CD14-positive monocyte (primary cell): Measurements from ENCODE around the gene SACM1L. TPM values are rescaled to one million over a fixed set of nuclear protein-coding genes. Genes with fewer than 3 reads are reported as not detected.

Source experiments
- DNase-seq, 3 donors: peaks; one replicate each; pipeline ENCODE4 v3.0.0-alpha.2; 2011 to 2022
- H2AFZ ChIP-seq: 2 replicates; pipeline ENCODE4 v1.6.0; 2012; ENCODE audit warnings: mild to moderate bottlenecking, low read depth, low read length, inconsistent platforms; ENCODE audit not compliant: insufficient read depth, poor library complexity, severe bottlenecking
- H3K27ac ChIP-seq, 2 donors: 1 replicate in 1 of 2; 2 replicates in 1 of 2; pipeline ENCODE4 v1.5.1; 2012 to 2013; ENCODE audit warnings: low read length in 2 of 2, control low read depth in 1 of 2, inconsistent platforms in 1 of 2, low read depth in 1 of 2, mild to moderate bottlenecking in 1 of 2
- H3K27me3 ChIP-seq, 2 donors: one replicate each; pipeline versions ENCODE4 v1.6.0 to v1.6.1; 2011 to 2013; ENCODE audit warnings: low read length in 2 of 2; ENCODE audit not compliant: control insufficient read depth in 2 of 2, insufficient read depth in 2 of 2
- H3K36me3 ChIP-seq, 2 donors: replicated peaks in 1 of 2; 1 replicate in 1 of 2; 2 replicates in 1 of 2; pipeline versions ENCODE4 v1.5.1 to v1.6.1; 2012 to 2013; ENCODE audit warnings: low read length in 2 of 2, control low read depth in 1 of 2, inconsistent platforms in 1 of 2, mild to moderate bottlenecking in 1 of 2; ENCODE audit not compliant: insufficient read depth in 2 of 2, control insufficient read depth in 1 of 2
- H3K4me1 ChIP-seq, 2 donors: 1 replicate in 1 of 2; 2 replicates in 1 of 2; pipeline versions ENCODE4 v1.5.1 to v1.6.1; 2012 to 2013; ENCODE audit warnings: low read length in 2 of 2, control low read depth in 1 of 2, inconsistent platforms in 1 of 2, mild to moderate bottlenecking in 1 of 2, moderate library complexity in 1 of 2; ENCODE audit not compliant: insufficient read depth in 2 of 2, control insufficient read depth in 1 of 2
- H3K4me2 ChIP-seq: replicated peaks from 2 replicates; pipeline ENCODE3; 2012; ENCODE audit warnings: low read length, moderate library complexity, mild to moderate bottlenecking; ENCODE audit not compliant: poor library complexity, severe bottlenecking; ENCODE audit errors: extremely low read depth
- H3K4me3 ChIP-seq, 3 experiments: fragments of 200-600 bp in 1 of 3; sonication (generic) in 1 of 3; replicated peaks in 1 of 3; 1 replicate in 2 of 3; 2 replicates in 1 of 3; pipeline ENCODE4 v1.5.1; 2011 to 2013; ENCODE audit warnings: low read length in 3 of 3, mild to moderate bottlenecking in 3 of 3, control low read depth in 2 of 3, low read depth in 2 of 3, inconsistent platforms in 1 of 3, moderate library complexity in 1 of 3
- H3K79me2 ChIP-seq: 2 replicates; pipeline ENCODE4 v1.6.0; 2012; ENCODE audit warnings: mild to moderate bottlenecking, control low read depth, inconsistent platforms, low read length, moderate library complexity; ENCODE audit not compliant: insufficient read depth
- H3K9ac ChIP-seq: 2 replicates; pipeline ENCODE4 v1.6.0; 2017; ENCODE audit warnings: low read length, mild to moderate bottlenecking; ENCODE audit not compliant: insufficient read depth, poor library complexity, severe bottlenecking
- H3K9me3 ChIP-seq, 2 donors: replicated peaks in 1 of 2; 1 replicate in 1 of 2; 2 replicates in 1 of 2; pipeline versions ENCODE4 v1.5.1 to v1.6.1; 2012 to 2013; ENCODE audit warnings: low read length in 2 of 2, control low read depth in 1 of 2; ENCODE audit not compliant: control insufficient read depth in 1 of 2, insufficient read depth in 1 of 2
- H4K20me1 ChIP-seq: 2 replicates; pipeline ENCODE4 v1.6.0; 2012; ENCODE audit warnings: mild to moderate bottlenecking, low read length, control low read depth, moderate library complexity; ENCODE audit not compliant: insufficient read depth
- H3K27ac Mint-ChIP-seq, 7 donors: one replicate each; pipeline ENCODE4 v1.8.0; 2020; ENCODE audit warnings: mild to moderate bottlenecking in 7 of 7, mixed read lengths in 7 of 7, moderate library complexity in 6 of 7, inconsistent platforms in 2 of 7
- H3K27me3 Mint-ChIP-seq, 3 donors: one replicate each; pipeline ENCODE4 v1.8.0; 2021 to 2022; ENCODE audit warnings: low read depth in 3 of 3, mild to moderate bottlenecking in 3 of 3, mixed read lengths in 3 of 3, moderate library complexity in 3 of 3, inconsistent platforms in 1 of 3
- H3K36me3 Mint-ChIP-seq, 2 donors: one replicate each; pipeline ENCODE4 v1.8.0; 2020; ENCODE audit warnings: mixed read lengths in 2 of 2, inconsistent platforms in 1 of 2, mild to moderate bottlenecking in 1 of 2
- H3K4me1 Mint-ChIP-seq: one replicate; pipeline ENCODE4 v1.8.0; 2020; ENCODE audit warnings: mild to moderate bottlenecking, mixed read lengths
- H3K4me3 Mint-ChIP-seq, 2 donors: one replicate each; pipeline ENCODE4 v1.8.0; 2020; ENCODE audit warnings: mild to moderate bottlenecking in 2 of 2, mixed read lengths in 2 of 2, moderate library complexity in 1 of 2
- H3K9me3 Mint-ChIP-seq, 7 donors: one replicate each; pipeline ENCODE4 v1.8.0; 2020 to 2022; ENCODE audit warnings: mixed read lengths in 7 of 7, mild to moderate bottlenecking in 6 of 7, moderate library complexity in 6 of 7, inconsistent platforms in 2 of 7
- WGBS: methylation state at CpG from one replicate; pipeline ENCODE4 v1.1.5; 2013; ENCODE audit warnings: missing lambda C conversion rate; ENCODE audit not compliant: insufficient coverage; 5-methylcytosine and 5-hydroxymethylcytosine counted together
- intact Hi-C, 2 donors: fragments of 100-400 bp; cut with micrococcal nuclease; formaldehyde crosslinking; loops; one replicate each; pipeline versions ENCODE4 v1.15.0 to v1.15.1; 2023
- polyA plus RNA-seq, 3 donors: library from polyadenylated mRNA; depleted of rRNA in 1 of 3; unstranded in 2 of 3; stranded (reverse) in 1 of 3; fragments of 300-500 nt in 2 of 3; fragments of >200 nt in 1 of 3; fragmentation: Illumina TruSeq in 2 of 3; gene quantifications; 1 replicate in 2 of 3; 2 replicates in 1 of 3; pipeline ENCODE4 v1.2.3, GENCODE V29; 2012 to 2021
- TF ChIP-seq, protein P1 (sequence below): fragments of 200-600 bp; IDR thresholded peaks from one replicate; pipeline ENCODE4 v1.8.0; 2022; ENCODE audit warnings: antibody characterized with exemption, mild to moderate bottlenecking

SACM1L gene
- polyA plus RNA-seq, 3 donors, result 14.6 to 25.7 (median 21.5) TPM

DNA sequence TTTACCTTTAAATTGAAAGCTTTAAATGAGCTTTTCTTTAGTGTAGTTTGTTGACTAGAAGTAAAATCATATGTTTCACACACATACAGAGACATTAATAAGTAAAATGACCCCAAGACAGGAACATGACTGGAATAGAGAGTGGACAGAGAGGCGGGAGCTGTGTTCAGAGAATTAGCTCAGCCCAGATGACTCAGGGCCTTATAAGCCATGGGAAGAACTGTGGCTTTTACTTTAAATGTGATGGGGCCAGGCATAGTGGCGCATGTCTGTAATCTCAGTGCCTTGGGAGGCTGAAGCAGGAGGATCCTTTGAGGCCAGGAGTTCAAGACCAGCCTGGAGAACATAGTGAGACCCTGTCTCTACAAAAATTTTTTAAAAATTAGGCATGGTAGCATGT, 26.7 kb downstream of the SACM1L start:
- Mint-ChIP-seq H3K4me3 (no peak overlapping the region), H3K27ac (peak overlapping the region in 2 of 7 donors; percentile 5 to 14), H3K4me1 (peaks cover 4% of the 10 kb centered on the region), H3K27me3 (no peaks in the 10 kb centered on the region), H3K36me3 (peaks cover 65 to 67% of the 10 kb centered on the region in 2 donors), H3K9me3 (no peaks in the 10 kb centered on the region)
- no peak for DNase-seq
- peaks cover 20% of the 10 kb centered on the region for H4K20me1 ChIP-seq
- intact Hi-C loops, result no loop called here
- 84% methylated on average over 2 of the region's 2 CpGs for WGBS
- no peak overlapping the region for H3K4me2 ChIP-seq
- H3K4me3 ChIP-seq, result no peak overlapping the region
- H2AFZ ChIP-seq, result no peak overlapping the region
- no peak overlapping the region for H3K9ac ChIP-seq
- H3K27ac ChIP-seq, result no peak overlapping the region
- no peaks in the 10 kb centered on the region for H3K4me1 ChIP-seq
- H3K27me3 ChIP-seq, result no peaks in the 10 kb centered on the region
- H3K9me3 ChIP-seq, result no peaks in the 10 kb centered on the region
- no peaks in the 10 kb centered on the region for H3K79me2 ChIP-seq
- peaks cover 67 to 96% of the 10 kb centered on the region in 2 donors for H3K36me3 ChIP-seq
- TF ChIP-seq, protein P1, sequence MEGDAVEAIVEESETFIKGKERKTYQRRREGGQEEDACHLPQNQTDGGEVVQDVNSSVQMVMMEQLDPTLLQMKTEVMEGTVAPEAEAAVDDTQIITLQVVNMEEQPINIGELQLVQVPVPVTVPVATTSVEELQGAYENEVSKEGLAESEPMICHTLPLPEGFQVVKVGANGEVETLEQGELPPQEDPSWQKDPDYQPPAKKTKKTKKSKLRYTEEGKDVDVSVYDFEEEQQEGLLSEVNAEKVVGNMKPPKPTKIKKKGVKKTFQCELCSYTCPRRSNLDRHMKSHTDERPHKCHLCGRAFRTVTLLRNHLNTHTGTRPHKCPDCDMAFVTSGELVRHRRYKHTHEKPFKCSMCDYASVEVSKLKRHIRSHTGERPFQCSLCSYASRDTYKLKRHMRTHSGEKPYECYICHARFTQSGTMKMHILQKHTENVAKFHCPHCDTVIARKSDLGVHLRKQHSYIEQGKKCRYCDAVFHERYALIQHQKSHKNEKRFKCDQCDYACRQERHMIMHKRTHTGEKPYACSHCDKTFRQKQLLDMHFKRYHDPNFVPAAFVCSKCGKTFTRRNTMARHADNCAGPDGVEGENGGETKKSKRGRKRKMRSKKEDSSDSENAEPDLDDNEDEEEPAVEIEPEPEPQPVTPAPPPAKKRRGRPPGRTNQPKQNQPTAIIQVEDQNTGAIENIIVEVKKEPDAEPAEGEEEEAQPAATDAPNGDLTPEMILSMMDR, result no peak

DNA sequence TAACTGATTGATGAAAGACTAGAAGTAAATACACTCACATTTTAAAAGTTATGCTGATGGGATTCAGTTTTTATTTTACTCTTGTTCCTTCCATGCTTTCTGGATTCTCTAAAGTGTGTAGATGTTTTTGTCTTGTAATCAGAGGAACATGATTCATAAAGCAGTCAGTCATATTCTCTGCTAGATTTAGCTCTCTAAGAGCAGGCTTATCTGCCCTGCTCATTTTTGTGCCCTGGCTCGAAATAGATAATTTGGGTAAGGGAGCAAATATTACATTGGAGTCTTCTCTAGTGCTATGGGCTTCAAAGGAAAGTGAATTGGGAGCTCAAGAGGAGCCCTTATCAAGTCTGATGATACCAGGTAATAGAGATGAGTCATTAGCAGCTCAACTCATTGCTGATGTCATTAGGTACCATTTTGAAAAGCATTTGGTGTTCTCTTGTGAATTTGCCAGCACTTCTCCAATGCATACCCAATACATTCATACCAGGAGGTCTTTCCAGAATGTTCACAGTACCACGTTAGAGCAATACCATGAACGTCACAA, 27.7 kb downstream of the SACM1L start:
- Histone ChIP-seq H3K4me1 (no peaks in the 10 kb centered on the region), H3K9me3 (no peaks in the 10 kb centered on the region), H2AFZ (no peak overlapping the region), H3K4me2 (no peak overlapping the region), H4K20me1 (peaks cover 15% of the 10 kb centered on the region), H3K79me2 (no peaks in the 10 kb centered on the region), H3K9ac (no peak overlapping the region), H3K4me3 (no peak overlapping the region), H3K27ac (no peak overlapping the region), H3K27me3 (no peaks in the 10 kb centered on the region), H3K36me3 (peaks cover 60 to 94% of the 10 kb centered on the region in 2 donors)
- no peaks in the 10 kb centered on the region for H3K4me1 Mint-ChIP-seq
- no peaks in the 10 kb centered on the region for H3K27me3 Mint-ChIP-seq
- H3K36me3 Mint-ChIP-seq, result peaks cover 60 to 65% of the 10 kb centered on the region in 2 donors
- TF ChIP-seq, protein P1, result no peak
- no peak overlapping the region for H3K27ac Mint-ChIP-seq
- 73% methylated on average over 3 of the region's 3 CpGs for WGBS
- H3K4me3 Mint-ChIP-seq, result no peak overlapping the region
- intact Hi-C loops, result no loop called here
- no peaks in the 10 kb centered on the region for H3K9me3 Mint-ChIP-seq
- DNase-seq, result no peak
